ENCODE measurements around the gene ZG16. TPM values are rescaled to one million over a fixed set of nuclear protein-coding genes. Genes with fewer than 3 reads are reported as not detected.
"Not testable (repeated sequence)": the region's sequence is repeated elsewhere in the genome, so short reads cannot be mapped to it uniquely, and the experiment has no call there.

ZG16 gene
- polyA plus RNA-seq, 1 donor from 2014 or later: not detected

DNA sequence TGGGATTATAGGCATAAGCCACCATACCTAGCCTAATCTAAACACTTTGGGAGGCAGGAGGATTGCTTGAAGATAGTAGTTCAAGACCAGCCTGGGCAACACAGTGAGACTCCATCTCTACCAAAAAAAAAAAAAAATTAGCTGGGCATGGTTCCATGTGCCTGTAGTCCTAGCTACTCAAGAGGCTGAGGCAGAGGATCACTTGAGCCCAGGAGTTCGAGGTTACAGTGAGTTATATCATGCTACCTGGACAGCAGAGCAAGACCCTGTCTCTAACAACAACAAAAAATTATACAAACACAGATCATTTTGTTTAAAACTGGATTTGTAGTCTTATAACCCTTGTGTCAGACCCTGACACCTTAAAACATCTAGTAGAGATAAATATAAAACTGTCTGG, 24.5 kb upstream of the ZG16 start:
- Histone ChIP-seq H3K9ac (ENCODE audit: low read length) (no peak overlapping the region), H3K79me2 (replicated peaks; ENCODE audit: insufficient read depth, low read length) (no peaks in the 10 kb centered on the region), H3K9me3 (ENCODE audit: low read length) (no peaks in the 10 kb centered on the region), H3K9me2 (ENCODE audit: insufficient read depth, low read length) (no peaks in the 10 kb centered on the region), H3F3A (ENCODE audit: insufficient read depth, low read length, poor library complexity, severe bottlenecking) (no peaks in the 10 kb centered on the region), H3K4me2 (ENCODE audit: low read length) (no peak overlapping the region), H3K4me3 (ENCODE audit: low read length) (no peak overlapping the region), H3K27me3 (ENCODE audit: insufficient read depth, low read depth, low read length) (no peaks in the 10 kb centered on the region), H4K20me1 (ENCODE audit: insufficient read depth) (no peaks in the 10 kb centered on the region), H2AFZ (ENCODE audit: low read depth, low read length) (no peak overlapping the region), H3K36me3 (ENCODE audit: insufficient read depth, low read length) (no peaks in the 10 kb centered on the region), H3K27ac (ENCODE audit: low read length) (no peak overlapping the region)
- TF ChIP-seq, protein P1, sequence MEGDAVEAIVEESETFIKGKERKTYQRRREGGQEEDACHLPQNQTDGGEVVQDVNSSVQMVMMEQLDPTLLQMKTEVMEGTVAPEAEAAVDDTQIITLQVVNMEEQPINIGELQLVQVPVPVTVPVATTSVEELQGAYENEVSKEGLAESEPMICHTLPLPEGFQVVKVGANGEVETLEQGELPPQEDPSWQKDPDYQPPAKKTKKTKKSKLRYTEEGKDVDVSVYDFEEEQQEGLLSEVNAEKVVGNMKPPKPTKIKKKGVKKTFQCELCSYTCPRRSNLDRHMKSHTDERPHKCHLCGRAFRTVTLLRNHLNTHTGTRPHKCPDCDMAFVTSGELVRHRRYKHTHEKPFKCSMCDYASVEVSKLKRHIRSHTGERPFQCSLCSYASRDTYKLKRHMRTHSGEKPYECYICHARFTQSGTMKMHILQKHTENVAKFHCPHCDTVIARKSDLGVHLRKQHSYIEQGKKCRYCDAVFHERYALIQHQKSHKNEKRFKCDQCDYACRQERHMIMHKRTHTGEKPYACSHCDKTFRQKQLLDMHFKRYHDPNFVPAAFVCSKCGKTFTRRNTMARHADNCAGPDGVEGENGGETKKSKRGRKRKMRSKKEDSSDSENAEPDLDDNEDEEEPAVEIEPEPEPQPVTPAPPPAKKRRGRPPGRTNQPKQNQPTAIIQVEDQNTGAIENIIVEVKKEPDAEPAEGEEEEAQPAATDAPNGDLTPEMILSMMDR (IDR thresholded peaks at IDR 0.05; ENCODE audit: poor library complexity, severe bottlenecking): no peak
- TF ChIP-seq TAF1 (IDR thresholded peaks at IDR 0.05; ENCODE audit: low read depth) (no peak), MXI1 (conservative IDR thresholded peaks at IDR 0.05; ENCODE audit: poor library complexity, severe bottlenecking) (no peak)

DNA sequence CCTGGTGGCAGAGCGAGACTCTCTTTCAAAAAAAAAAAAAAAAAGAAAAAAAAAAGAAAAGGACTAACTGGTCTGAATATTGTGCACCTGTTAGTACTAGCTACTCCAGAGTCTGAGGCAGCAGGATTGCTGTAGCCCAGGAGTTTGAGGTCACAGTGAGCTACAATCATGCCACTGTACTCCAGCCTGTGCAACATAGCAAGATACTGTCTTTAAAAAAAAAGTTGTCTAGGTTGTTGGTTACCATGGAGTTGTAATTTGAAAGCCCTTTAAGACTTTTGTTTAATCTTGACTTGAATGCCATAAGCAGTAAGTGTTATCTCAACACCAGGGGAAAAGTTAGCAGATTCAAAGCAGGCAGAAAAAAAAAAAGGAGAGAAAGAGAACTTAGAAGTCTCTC, 21.4 kb upstream of the ZG16 start:
- H3K79me2 ChIP-seq (replicated peaks; ENCODE audit: insufficient read depth, low read length): no peaks in the 10 kb centered on the region
- no peak overlapping the region for H3K4me3 ChIP-seq (ENCODE audit: low read length)
- H3K9me2 ChIP-seq (ENCODE audit: insufficient read depth, low read length): no peaks in the 10 kb centered on the region
- H4K20me1 ChIP-seq (ENCODE audit: insufficient read depth): no peaks in the 10 kb centered on the region
- H3K9ac ChIP-seq (ENCODE audit: low read length): no peak overlapping the region
- TF ChIP-seq MXI1 (conservative IDR thresholded peaks at IDR 0.05; ENCODE audit: poor library complexity, severe bottlenecking): no peak
- TF ChIP-seq, protein P1 (IDR thresholded peaks at IDR 0.05; ENCODE audit: poor library complexity, severe bottlenecking): no peak
- no peak for TF ChIP-seq RAD21 (conservative IDR thresholded peaks at IDR 0.05)
- no peak for TF ChIP-seq EZH2 (IDR thresholded peaks at IDR 0.05; ENCODE audit: borderline replicate concordance, insufficient read depth, low read length, poor library complexity, severe bottlenecking)
- TF ChIP-seq, protein P2, sequence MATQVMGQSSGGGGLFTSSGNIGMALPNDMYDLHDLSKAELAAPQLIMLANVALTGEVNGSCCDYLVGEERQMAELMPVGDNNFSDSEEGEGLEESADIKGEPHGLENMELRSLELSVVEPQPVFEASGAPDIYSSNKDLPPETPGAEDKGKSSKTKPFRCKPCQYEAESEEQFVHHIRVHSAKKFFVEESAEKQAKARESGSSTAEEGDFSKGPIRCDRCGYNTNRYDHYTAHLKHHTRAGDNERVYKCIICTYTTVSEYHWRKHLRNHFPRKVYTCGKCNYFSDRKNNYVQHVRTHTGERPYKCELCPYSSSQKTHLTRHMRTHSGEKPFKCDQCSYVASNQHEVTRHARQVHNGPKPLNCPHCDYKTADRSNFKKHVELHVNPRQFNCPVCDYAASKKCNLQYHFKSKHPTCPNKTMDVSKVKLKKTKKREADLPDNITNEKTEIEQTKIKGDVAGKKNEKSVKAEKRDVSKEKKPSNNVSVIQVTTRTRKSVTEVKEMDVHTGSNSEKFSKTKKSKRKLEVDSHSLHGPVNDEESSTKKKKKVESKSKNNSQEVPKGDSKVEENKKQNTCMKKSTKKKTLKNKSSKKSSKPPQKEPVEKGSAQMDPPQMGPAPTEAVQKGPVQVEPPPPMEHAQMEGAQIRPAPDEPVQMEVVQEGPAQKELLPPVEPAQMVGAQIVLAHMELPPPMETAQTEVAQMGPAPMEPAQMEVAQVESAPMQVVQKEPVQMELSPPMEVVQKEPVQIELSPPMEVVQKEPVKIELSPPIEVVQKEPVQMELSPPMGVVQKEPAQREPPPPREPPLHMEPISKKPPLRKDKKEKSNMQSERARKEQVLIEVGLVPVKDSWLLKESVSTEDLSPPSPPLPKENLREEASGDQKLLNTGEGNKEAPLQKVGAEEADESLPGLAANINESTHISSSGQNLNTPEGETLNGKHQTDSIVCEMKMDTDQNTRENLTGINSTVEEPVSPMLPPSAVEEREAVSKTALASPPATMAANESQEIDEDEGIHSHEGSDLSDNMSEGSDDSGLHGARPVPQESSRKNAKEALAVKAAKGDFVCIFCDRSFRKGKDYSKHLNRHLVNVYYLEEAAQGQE (IDR thresholded peaks at IDR 0.05; ENCODE audit: borderline replicate concordance): no peak
- no peak for TF ChIP-seq TAF1 (IDR thresholded peaks at IDR 0.05; ENCODE audit: low read depth)
- TF ChIP-seq POLR2AphosphoS5 (IDR thresholded peaks at IDR 0.05): no peak
- TF ChIP-seq SMC3 (conservative IDR thresholded peaks at IDR 0.05; ENCODE audit: poor library complexity): no peak
- no peak overlapping the region for H2AFZ ChIP-seq (ENCODE audit: low read depth, low read length)
- no peaks in the 10 kb centered on the region for H3K27me3 ChIP-seq (ENCODE audit: insufficient read depth, low read depth, low read length)
- no peaks in the 10 kb centered on the region for H3K36me3 ChIP-seq (ENCODE audit: insufficient read depth, low read length)
- H3K9me3 ChIP-seq (ENCODE audit: low read length): no peaks in the 10 kb centered on the region
- H3F3A ChIP-seq (ENCODE audit: insufficient read depth, low read length, poor library complexity, severe bottlenecking): no peaks in the 10 kb centered on the region
- H3K4me2 ChIP-seq (ENCODE audit: low read length): no peak overlapping the region
- H3K27ac ChIP-seq (ENCODE audit: low read length): no peak overlapping the region

DNA sequence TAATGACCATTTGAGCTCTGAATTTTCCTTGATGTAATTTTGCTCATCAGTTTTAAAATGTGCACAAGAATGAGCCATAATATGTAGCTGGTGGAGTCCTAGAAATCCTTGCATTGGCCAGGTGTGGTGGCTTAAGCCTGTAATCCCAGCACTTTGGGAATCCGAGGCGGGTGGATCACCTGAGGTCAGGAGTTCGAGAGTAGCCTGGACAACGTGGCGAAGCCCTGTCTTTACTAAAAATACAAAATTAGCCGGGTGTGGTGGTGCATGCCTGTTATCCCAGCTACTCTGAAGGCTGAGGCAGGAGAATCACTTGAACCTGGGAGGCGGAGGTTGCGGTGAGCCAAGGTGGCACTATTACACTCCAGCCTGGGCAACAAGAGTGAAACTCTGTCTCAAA, 21.0 kb upstream of the ZG16 start:
- not testable (repeated sequence) for H3K27ac ChIP-seq (ENCODE audit: low read length)

More for the DNA sequence above, 21.0 kb upstream of the ZG16 start:
- not testable (repeated sequence) for H4K20me1 ChIP-seq (ENCODE audit: insufficient read depth); H3K36me3 ChIP-seq (ENCODE audit: insufficient read depth, low read length); H3K4me3 ChIP-seq (ENCODE audit: low read length); H3K9ac ChIP-seq (ENCODE audit: low read length); H3K79me2 ChIP-seq (replicated peaks; ENCODE audit: insufficient read depth, low read length); H3K4me2 ChIP-seq (ENCODE audit: low read length); H3K27me3 ChIP-seq (ENCODE audit: insufficient read depth, low read depth, low read length); H3K9me3 ChIP-seq (ENCODE audit: low read length); H2AFZ ChIP-seq (ENCODE audit: low read depth, low read length); H3K9me2 ChIP-seq (ENCODE audit: insufficient read depth, low read length); H3F3A ChIP-seq (ENCODE audit: insufficient read depth, low read length, poor library complexity, severe bottlenecking)
